ENCODE measurements around the gene CELSR2.

The CELSR2 gene

GRCh38 chr1:109251277-109252166 lies 2.2 kb downstream of the CELSR2 start:
- no peak for DNase-seq (ENCODE audit: low read depth in 2 of 2)

GRCh38 chr1:109252167-109252892 lies 3.0 kb downstream of the CELSR2 start:
- DNase-seq (ENCODE audit: low read depth in 2 of 2), result no peak

GRCh38 chr1:109252893-109253802 lies 3.8 kb downstream of the CELSR2 start:
- no peak for DNase-seq (ENCODE audit: low read depth in 2 of 2)

GRCh38 chr1:109253803-109254620 lies 4.7 kb downstream of the CELSR2 start:
- DNase-seq (ENCODE audit: low read depth in 2 of 2), result no peak

GRCh38 chr1:109254621-109255096 lies 5.3 kb downstream of the CELSR2 start:
- no peak for DNase-seq (ENCODE audit: low read depth in 2 of 2)

GRCh38 chr1:109255097-109255651 lies 5.8 kb downstream of the CELSR2 start:
- no peak for DNase-seq (ENCODE audit: low read depth in 2 of 2)

- no peak for DNase-seq (ENCODE audit: low read depth in 2 of 2)
These were observed 6.3 kb downstream of the CELSR2 start for GRCh38 chr1:109255678-109256077.

GRCh38 chr1:109256085-109256484 lies 6.7 kb downstream of the CELSR2 start:
- DNase-seq (ENCODE audit: low read depth in 2 of 2), result no peak

GRCh38 chr1:109256971-109257681 lies 7.8 kb downstream of the CELSR2 start:
- no peak for DNase-seq (ENCODE audit: low read depth in 2 of 2)

- no peak for DNase-seq (ENCODE audit: low read depth in 2 of 2)
These were observed 8.5 kb downstream of the CELSR2 start for GRCh38 chr1:109257682-109258421.

- no peak for DNase-seq (ENCODE audit: low read depth in 2 of 2)
These were observed 9.4 kb downstream of the CELSR2 start for GRCh38 chr1:109258481-109259466.

GRCh38 chr1:109259674-109260557 lies 10.6 kb downstream of the CELSR2 start:
- DNase-seq (ENCODE audit: low read depth in 2 of 2), result no peak

- DNase-seq (ENCODE audit: low read depth in 2 of 2), result no peak
These were observed 11.7 kb downstream of the CELSR2 start for GRCh38 chr1:109261006-109261405.

- DNase-seq (ENCODE audit: low read depth in 2 of 2), result no peak
These were observed 12.2 kb downstream of the CELSR2 start for GRCh38 chr1:109261578-109261977.

- DNase-seq (ENCODE audit: low read depth in 2 of 2), result no peak
These were observed 13.1 kb downstream of the CELSR2 start for GRCh38 chr1:109262231-109263055.

- DNase-seq (ENCODE audit: low read depth in 2 of 2), result no peak
These were observed 13.9 kb downstream of the CELSR2 start for GRCh38 chr1:109263234-109263596.

All from stimulated activated CD4-positive, alpha-beta T cell treated with anti-CD3 and anti-CD28 coated beads, Interleukin-12 subunit alpha, Interleukin-12 subunit beta, amount 100 ng/mL, for 24 hours (primary cell).